ENCODE measurements around the gene CAMK2B.

CAMK2B gene

DNA sequence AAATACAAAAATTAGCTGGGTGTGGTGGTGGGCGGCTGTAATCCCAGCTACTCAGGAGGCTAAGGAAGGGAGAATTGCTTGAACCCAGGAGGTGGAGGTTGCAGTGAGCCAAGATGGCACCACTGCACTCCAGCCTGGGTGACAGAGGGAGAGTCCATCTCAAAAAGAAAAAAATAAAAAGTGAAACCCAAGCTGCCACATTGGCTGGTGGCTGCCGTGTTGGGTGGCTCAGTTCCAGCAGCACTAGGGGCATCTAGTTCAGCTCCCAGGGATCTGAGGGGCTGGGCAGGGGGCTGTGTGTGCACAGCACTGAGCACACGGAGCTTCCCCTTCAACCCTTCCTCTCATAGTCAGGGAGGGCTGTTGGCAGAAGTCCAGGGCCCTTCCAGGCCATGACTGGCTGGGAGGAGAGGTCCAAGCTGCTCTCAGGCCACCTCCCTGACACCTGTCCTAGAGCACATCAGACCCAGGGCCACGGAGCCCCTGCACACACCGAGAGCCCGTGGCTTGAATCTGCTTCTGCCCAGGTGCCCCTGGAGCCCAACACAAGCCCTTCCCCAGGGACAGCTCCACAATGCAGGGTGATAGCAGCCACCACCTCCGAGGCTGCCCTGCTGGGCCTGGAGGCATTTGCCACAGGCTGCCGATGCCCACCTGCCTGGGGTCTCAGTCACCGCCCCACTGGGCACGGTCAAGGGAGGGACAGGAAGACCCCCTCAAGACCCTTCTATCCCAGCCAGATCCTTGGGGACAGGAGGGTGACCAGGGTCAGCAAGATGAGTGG is 77.3 kb downstream of the CAMK2B start:
- Histone ChIP-seq H3K4ac (ENCODE audit: low read depth, low read length) (no peak overlapping the region), H3K4me2 (ENCODE audit: low read length) (no peak overlapping the region), H2BK15ac (replicated peaks; ENCODE audit: low read depth) (no peak overlapping the region), H2BK120ac (ENCODE audit: low read depth, low read length) (no peak overlapping the region), H3K27ac (ENCODE audit: low read depth, low read length) (no peak overlapping the region), H3K56ac (ENCODE audit: low read length) (no peak overlapping the region), H3K23ac (ENCODE audit: low read length) (no peak overlapping the region), H3K4me1 (ENCODE audit: control insufficient read depth, low read depth, low read length) (no peaks in the 10 kb centered on the region), H3K9ac (ENCODE audit: low read length) (no peak overlapping the region), H3K18ac (ENCODE audit: low read length) (no peak overlapping the region), H3K4me3 (ENCODE audit: low read length) (no peak overlapping the region), H4K5ac (ENCODE audit: low read length) (no peak overlapping the region), H3K27me3 (ENCODE audit: insufficient read depth, low read length, poor library complexity) (no peaks in the 10 kb centered on the region), H2AK5ac (ENCODE audit: low read length) (no peak overlapping the region), H3K79me2 (ENCODE audit: control insufficient read depth, insufficient read depth, low read length) (no peaks in the 10 kb centered on the region), H3K79me1 (ENCODE audit: low read length) (no peaks in the 10 kb centered on the region), H3K36me3 (ENCODE audit: control insufficient read depth, insufficient read depth, low read length) (no peaks in the 10 kb centered on the region), H4K8ac (ENCODE audit: low read depth, low read length) (no peak overlapping the region), H2BK5ac (ENCODE audit: low read length) (no peak overlapping the region)
- WGBS (ENCODE audit: extremely low coverage, insufficient coverage, low lambda C conversion rate): no CpG with 5 or more reads among the region's 10 CpGs
- no peak for DNase-seq

- Histone ChIP-seq H3K79me2 (ENCODE audit: control insufficient read depth, insufficient read depth, low read length) (no peaks in the 10 kb centered on the region), H2BK15ac (replicated peaks; ENCODE audit: low read depth) (no peak overlapping the region), H4K5ac (ENCODE audit: low read length) (no peak overlapping the region), H3K27me3 (ENCODE audit: insufficient read depth, low read length, poor library complexity) (no peaks in the 10 kb centered on the region), H3K18ac (ENCODE audit: low read length) (no peak overlapping the region), H3K23ac (ENCODE audit: low read length) (no peak overlapping the region), H3K4me3 (ENCODE audit: low read length) (no peak overlapping the region), H2BK5ac (ENCODE audit: low read length) (no peak overlapping the region), H3K4ac (ENCODE audit: low read depth, low read length) (no peak overlapping the region), H3K27ac (ENCODE audit: low read depth, low read length) (no peak overlapping the region), H3K4me1 (ENCODE audit: control insufficient read depth, low read depth, low read length) (no peaks in the 10 kb centered on the region), H3K36me3 (ENCODE audit: control insufficient read depth, insufficient read depth, low read length) (no peaks in the 10 kb centered on the region), H3K79me1 (ENCODE audit: low read length) (no peaks in the 10 kb centered on the region), H3K9ac (ENCODE audit: low read length) (no peak overlapping the region), H4K8ac (ENCODE audit: low read depth, low read length) (no peak overlapping the region), H3K56ac (ENCODE audit: low read length) (no peak overlapping the region), H3K4me2 (ENCODE audit: low read length) (no peak overlapping the region), H2BK120ac (ENCODE audit: low read depth, low read length) (no peak overlapping the region), H2AK5ac (ENCODE audit: low read length) (no peak overlapping the region)
- WGBS (ENCODE audit: extremely low coverage, insufficient coverage, low lambda C conversion rate): no CpG with 5 or more reads among the region's 7 CpGs
- DNase-seq: no peak
These were observed 78.8 kb downstream of the CAMK2B start for GRCh38 chr7:44246396-44247113.

DNA sequence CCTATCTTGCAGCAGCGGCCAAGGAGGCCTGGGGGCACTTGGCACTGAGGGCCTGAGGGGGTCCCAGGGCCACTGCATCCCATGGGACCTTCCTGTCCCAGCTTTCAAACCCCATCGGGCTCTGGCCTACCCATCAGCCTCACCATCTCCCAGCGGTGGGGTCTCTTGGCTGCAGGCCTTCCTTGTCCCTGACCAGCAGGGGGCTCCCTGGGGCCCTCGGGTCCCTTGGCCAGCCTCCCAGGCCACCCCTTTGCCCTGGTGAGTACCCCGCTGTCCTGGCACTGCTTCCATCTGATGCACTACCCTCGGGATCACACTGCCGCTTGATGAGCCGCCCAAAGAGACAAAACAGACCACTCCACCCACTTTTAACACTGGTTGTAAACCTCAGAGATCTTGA is 81.1 kb downstream of the CAMK2B start:
- Histone ChIP-seq H3K23ac (ENCODE audit: low read length) (no peak overlapping the region), H3K4me1 (ENCODE audit: control insufficient read depth, low read depth, low read length) (no peaks in the 10 kb centered on the region), H2BK5ac (ENCODE audit: low read length) (no peak overlapping the region), H3K27ac (ENCODE audit: low read depth, low read length) (no peak overlapping the region), H3K56ac (ENCODE audit: low read length) (no peak overlapping the region), H3K4ac (ENCODE audit: low read depth, low read length) (no peak overlapping the region), H2BK15ac (replicated peaks; ENCODE audit: low read depth) (no peak overlapping the region), H3K36me3 (ENCODE audit: control insufficient read depth, insufficient read depth, low read length) (no peaks in the 10 kb centered on the region), H3K79me2 (ENCODE audit: control insufficient read depth, insufficient read depth, low read length) (no peaks in the 10 kb centered on the region), H4K8ac (ENCODE audit: low read depth, low read length) (no peak overlapping the region), H2AK5ac (ENCODE audit: low read length) (no peak overlapping the region), H3K18ac (ENCODE audit: low read length) (no peak overlapping the region), H3K9ac (ENCODE audit: low read length) (no peak overlapping the region), H2BK120ac (ENCODE audit: low read depth, low read length) (no peak overlapping the region), H3K79me1 (ENCODE audit: low read length) (no peaks in the 10 kb centered on the region), H3K4me2 (ENCODE audit: low read length) (no peak overlapping the region), H3K4me3 (ENCODE audit: low read length) (no peak overlapping the region), H4K5ac (ENCODE audit: low read length) (no peak overlapping the region), H3K27me3 (ENCODE audit: insufficient read depth, low read length, poor library complexity) (no peaks in the 10 kb centered on the region)
- no CpG with 5 or more reads among the region's 8 CpGs for WGBS (ENCODE audit: extremely low coverage, insufficient coverage, low lambda C conversion rate)
- peak; percentile 33 for DNase-seq

DNA sequence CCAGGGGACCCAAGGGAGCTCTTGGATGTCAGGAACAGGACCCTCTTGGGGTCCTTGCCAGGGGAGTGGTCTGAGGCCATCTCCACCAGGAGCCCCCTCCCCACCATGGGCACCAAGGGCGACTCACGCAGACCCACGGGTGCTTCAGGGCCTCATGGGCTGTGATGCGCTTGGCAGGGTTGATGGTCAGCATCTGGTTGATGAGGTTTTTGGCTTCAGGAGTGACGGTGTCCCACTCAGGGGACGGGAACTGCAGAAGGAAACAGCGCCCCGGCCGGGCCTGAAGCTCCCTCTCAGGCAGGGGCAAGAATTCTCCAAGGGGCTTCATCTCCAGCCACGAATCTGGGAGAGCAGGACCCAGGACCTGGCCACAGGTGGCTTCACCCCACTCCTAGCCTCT is 83.3 kb downstream of the CAMK2B start:
- Histone ChIP-seq H3K4me2 (ENCODE audit: low read length) (no peak overlapping the region), H3K79me2 (ENCODE audit: control insufficient read depth, insufficient read depth, low read length) (no peaks in the 10 kb centered on the region), H3K9ac (ENCODE audit: low read length) (no peak overlapping the region), H3K56ac (ENCODE audit: low read length) (no peak overlapping the region), H2BK15ac (replicated peaks; ENCODE audit: low read depth) (no peak overlapping the region), H3K18ac (ENCODE audit: low read length) (no peak overlapping the region), H3K4ac (ENCODE audit: low read depth, low read length) (no peak overlapping the region), H3K27me3 (ENCODE audit: insufficient read depth, low read length, poor library complexity) (no peaks in the 10 kb centered on the region), H3K23ac (ENCODE audit: low read length) (no peak overlapping the region), H4K8ac (ENCODE audit: low read depth, low read length) (no peak overlapping the region), H3K4me3 (ENCODE audit: low read length) (no peak overlapping the region), H2BK5ac (ENCODE audit: low read length) (no peak overlapping the region), H3K79me1 (ENCODE audit: low read length) (no peaks in the 10 kb centered on the region), H3K36me3 (ENCODE audit: control insufficient read depth, insufficient read depth, low read length) (no peaks in the 10 kb centered on the region), H3K4me1 (ENCODE audit: control insufficient read depth, low read depth, low read length) (no peaks in the 10 kb centered on the region), H2AK5ac (ENCODE audit: low read length) (no peak overlapping the region), H2BK120ac (ENCODE audit: low read depth, low read length) (no peak overlapping the region), H3K27ac (ENCODE audit: low read depth, low read length) (no peak overlapping the region), H4K5ac (ENCODE audit: low read length) (no peak overlapping the region)
- no CpG with 5 or more reads among the region's 10 CpGs for WGBS (ENCODE audit: extremely low coverage, insufficient coverage, low lambda C conversion rate)
- no peak for DNase-seq

DNA sequence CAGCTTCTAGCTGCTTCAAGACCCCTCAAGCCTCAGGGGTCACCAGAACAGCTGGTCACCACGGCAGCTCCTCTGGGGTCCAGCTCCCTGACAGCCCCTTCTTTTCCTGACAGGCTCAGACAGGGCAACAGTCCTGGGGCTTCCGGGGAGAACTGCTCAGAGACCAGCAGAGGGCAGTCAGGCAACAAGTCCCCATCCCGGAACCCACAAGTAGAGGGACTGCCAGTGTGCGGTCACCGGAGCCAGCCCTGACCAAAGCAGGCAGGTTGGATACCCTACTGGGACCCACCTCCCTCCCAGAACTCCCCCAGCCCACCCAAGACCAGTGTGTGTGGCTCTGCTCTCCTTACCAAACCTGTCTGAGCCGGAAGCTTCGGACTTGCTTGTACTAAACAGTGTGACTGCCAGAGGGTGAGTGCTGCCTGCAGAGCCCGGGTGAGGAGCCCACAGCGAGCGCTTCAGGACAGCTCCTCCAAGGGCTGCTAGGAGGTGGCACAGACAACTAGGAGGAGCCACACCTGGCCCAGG is 84.3 kb downstream of the CAMK2B start:
- H4K5ac ChIP-seq (ENCODE audit: low read length): no peak overlapping the region
- H3K79me2 ChIP-seq (ENCODE audit: control insufficient read depth, insufficient read depth, low read length): no peaks in the 10 kb centered on the region

More for the DNA sequence above, 84.3 kb downstream of the CAMK2B start:
- H2AK5ac ChIP-seq (ENCODE audit: low read length): no peak overlapping the region
- peak; percentile 88 for DNase-seq
- H3K18ac ChIP-seq (ENCODE audit: low read length): no peak overlapping the region
- H3K4me1 ChIP-seq (ENCODE audit: control insufficient read depth, low read depth, low read length): no peaks in the 10 kb centered on the region
- no peaks in the 10 kb centered on the region for H3K27me3 ChIP-seq (ENCODE audit: insufficient read depth, low read length, poor library complexity)
- no peaks in the 10 kb centered on the region for H3K79me1 ChIP-seq (ENCODE audit: low read length)
- H3K56ac ChIP-seq (ENCODE audit: low read length): no peak overlapping the region
- no peaks in the 10 kb centered on the region for H3K36me3 ChIP-seq (ENCODE audit: control insufficient read depth, insufficient read depth, low read length)
- H3K4ac ChIP-seq (ENCODE audit: low read depth, low read length): no peak overlapping the region
- no CpG with 5 or more reads among the region's 10 CpGs for WGBS (ENCODE audit: extremely low coverage, insufficient coverage, low lambda C conversion rate)
- no peak overlapping the region for H3K27ac ChIP-seq (ENCODE audit: low read depth, low read length)
- no peak overlapping the region for H2BK5ac ChIP-seq (ENCODE audit: low read length)
- no peak overlapping the region for H2BK15ac ChIP-seq (replicated peaks; ENCODE audit: low read depth)
- no peak overlapping the region for H2BK120ac ChIP-seq (ENCODE audit: low read depth, low read length)
- no peak overlapping the region for H3K23ac ChIP-seq (ENCODE audit: low read length)
- H3K4me3 ChIP-seq (ENCODE audit: low read length): no peak overlapping the region
- no peak overlapping the region for H3K9ac ChIP-seq (ENCODE audit: low read length)
- H3K4me2 ChIP-seq (ENCODE audit: low read length): no peak overlapping the region
- H4K8ac ChIP-seq (ENCODE audit: low read depth, low read length): no peak overlapping the region
